ENCODE measurements around the gene HSPA12A.

Gene HSPA12A

DNA sequence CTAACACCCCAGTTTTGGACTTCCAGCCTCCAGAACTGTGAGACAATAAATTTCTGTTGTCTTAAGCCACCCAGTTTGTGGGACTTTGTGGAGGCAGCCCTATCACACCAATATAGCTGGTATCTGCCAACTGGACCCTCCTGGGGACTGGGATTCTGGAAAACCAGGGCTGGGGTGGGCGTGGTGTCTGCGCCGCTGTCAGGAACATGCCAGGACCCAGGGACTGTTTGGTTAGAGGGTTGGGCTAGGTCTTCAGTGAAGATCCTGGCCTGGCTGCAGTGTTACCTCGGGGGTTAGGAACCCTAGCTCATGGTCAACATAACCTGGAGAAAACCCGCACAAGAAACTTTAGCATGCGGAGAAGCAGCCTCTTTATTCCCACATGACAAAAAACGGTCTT lies 79.0 kb downstream of the HSPA12A start:
- DNase-seq = no peak

- DNase-seq = no peak
Observed at GRCh38 chr10:116660860-116661259, 81.5 kb downstream of the HSPA12A start.

- DNase-seq = no peak
Observed at GRCh38 chr10:116659049-116659670, 83.2 kb downstream of the HSPA12A start.

DNA sequence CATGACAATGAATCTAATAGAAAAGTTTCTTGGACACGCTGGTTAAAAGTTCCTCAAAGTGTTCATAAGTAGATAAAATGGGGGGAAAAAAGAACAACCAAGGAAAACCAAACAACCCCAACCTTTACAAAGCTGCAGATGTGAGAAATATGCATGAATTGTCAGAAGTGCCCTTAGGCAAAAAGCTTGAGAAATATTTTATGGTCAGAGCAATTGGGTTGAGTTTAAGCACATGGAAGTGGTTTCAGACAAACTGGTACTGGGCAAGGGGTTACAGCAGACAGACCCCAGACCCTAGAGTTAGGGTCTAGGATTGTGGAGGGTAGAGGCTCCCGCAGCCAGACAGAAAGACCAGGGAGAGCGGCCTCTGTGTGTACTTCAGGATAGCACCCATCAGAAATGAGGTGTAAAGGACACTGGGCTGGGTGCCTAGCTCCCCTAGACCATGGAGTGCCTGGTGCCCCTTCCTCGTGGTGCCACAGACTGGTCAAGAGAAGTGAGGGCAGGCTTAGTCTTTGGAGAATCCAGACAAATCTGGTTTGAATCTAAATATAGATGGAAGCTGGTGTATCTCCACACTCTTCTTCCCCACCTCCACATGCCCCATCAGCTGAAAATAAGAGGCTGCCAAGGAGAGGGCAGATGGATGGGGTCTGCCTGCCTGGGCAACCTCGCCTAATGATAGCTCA lies 84.4 kb downstream of the HSPA12A start:
- DNase-seq = no peak

DNA sequence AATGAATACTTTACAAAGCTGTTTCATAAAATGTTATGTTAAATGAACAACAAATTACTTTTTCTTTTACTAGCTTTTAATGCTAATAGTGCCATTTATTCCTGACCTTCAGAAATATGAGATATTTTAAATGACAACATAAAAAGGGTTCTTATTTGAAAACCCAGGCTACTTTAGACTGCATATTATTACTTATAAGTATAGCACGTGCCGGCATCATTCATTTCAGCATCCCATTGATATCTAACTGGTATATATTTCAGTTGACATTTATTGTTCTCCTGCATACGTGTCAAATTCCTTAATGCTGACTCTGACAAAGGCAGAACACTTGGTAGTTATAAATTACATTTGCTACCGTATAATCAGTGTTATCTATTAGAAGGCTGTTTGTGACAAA lies 86.3 kb downstream of the HSPA12A start:
- DNase-seq = no peak

GRCh38 chr10:116655568-116655967 lies 86.8 kb downstream of the HSPA12A start:
- DNase-seq = no peak

- no peak for DNase-seq
Observed at GRCh38 chr10:116654816-116655215, 87.5 kb downstream of the HSPA12A start.

DNA sequence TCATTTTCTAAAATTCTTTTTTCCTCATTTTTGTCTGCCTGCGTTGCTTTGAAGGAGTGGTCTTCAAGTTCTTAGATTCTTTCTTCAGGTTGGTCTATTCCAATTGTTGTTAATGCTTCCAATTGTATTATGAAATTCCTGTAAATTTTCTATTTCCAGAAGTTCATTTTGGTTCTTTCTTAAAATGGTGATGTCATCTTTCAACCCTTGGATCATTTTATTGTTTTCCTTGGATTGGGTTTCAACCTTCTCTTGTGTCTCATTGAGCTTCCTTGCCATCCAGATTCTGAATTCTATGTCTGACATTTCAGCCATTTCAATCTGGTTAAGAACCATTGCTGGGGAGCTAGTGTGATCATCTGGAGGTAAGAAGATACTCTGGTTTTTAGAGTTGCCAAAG lies 88.5 kb downstream of the HSPA12A start:
- no peak for DNase-seq

DNA sequence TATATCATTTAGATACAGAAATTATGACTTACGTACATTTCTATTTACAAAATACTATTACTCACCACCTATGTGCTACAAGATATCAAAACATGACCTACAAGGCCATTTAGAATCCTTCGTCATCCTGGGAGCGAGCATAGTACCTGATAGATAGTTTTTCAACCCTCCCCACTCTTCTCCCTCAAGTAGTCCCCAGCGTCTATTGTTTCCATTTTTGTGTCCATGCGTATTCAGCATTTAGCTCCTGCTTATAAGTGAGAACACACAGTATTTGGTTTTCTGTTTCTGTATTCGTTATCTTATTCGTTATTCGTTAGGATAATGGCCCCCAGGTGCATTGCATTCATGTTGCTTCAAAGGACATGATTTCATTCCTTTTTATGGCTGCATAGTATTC lies 93.5 kb downstream of the HSPA12A start:
- no peak for DNase-seq

GRCh38 chr10:116646502-116646901 lies 95.9 kb downstream of the HSPA12A start:
- DNase-seq = no peak

GRCh38 chr10:116637830-116638229 lies 104.5 kb downstream of the HSPA12A start:
- no peak for DNase-seq

GRCh38 chr10:116636976-116637375 lies 105.4 kb downstream of the HSPA12A start:
- DNase-seq = no peak

- no peak for DNase-seq
Observed at GRCh38 chr10:116636385-116636784, 106.0 kb downstream of the HSPA12A start.

GRCh38 chr10:116634126-116634975 lies 108.0 kb downstream of the HSPA12A start:
- no peak for DNase-seq

DNA sequence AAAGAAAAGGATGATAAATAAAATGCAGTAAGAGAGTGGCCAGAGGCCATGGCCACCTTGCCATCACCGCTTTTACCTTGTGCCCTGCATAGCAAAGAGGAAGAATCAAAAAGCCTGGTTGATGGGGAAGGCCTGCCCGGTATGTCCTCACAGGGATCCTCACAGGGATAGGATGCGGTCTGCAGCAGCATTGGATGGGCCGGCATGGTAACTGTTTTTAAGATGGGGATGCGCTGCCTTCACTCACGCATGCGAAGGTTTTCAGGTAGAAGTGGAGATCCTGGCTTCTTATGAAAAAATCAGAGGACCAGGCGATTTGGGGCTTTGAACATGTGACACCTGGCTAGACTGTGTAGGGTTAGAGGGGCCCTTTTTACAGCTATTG lies 109.2 kb downstream of the HSPA12A start:
- DNase-seq = no peak

- DNase-seq = no peak
Observed at GRCh38 chr10:116632596-116633215, 109.7 kb downstream of the HSPA12A start.

- no peak for DNase-seq
Observed at GRCh38 chr10:116631871-116632295, 110.5 kb downstream of the HSPA12A start.

- no peak for DNase-seq
Observed at GRCh38 chr10:116630020-116630419, 112.3 kb downstream of the HSPA12A start.

DNA sequence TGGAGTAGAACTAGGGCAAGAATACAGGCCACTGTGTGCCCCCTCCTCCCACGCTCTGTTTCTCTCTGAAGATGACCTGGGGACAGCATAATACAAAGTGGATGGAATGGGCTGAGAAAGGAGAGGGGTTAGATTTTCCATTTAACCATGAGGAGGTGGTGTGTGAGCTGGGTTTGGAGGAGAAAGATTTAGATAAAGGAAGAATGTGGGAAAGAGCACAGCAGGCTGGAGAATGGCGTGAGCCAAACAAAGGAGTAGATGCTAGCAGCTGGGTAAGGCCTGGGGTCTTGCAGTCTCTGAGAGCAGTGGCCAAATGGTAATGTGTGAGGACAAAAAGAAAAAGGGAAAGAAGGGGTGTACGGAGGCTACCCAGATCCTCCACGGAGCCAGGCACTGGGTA lies 113.0 kb downstream of the HSPA12A start:
- no peak for DNase-seq

DNA sequence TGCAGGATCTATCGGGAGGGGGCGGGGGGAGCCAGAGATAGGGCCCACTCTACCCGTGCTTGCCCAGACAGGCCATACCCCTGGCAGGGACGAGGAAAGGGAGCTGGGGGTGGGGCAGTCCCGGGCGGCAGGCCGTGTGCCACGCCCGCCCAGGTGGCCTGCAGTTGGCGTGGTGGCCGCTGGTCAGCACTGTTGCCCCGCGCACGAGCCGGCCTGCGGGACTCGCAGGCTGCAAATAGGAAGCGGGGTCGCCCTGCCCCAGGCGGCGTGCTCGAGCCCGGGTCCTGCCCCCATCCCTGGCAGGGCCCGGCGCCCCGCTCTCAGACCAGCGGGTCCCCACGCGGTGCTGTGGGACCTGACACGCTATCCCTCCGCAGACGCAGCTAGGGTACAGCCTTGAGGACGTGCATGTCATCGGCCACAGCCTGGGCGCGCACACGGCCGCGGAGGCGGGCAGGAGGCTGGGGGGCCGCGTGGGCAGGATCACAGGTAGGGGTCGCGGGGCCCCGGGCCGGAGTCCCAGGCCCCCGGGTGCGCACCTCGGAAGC lies 114.9 kb downstream of the HSPA12A start:
- no peak for DNase-seq

DNA sequence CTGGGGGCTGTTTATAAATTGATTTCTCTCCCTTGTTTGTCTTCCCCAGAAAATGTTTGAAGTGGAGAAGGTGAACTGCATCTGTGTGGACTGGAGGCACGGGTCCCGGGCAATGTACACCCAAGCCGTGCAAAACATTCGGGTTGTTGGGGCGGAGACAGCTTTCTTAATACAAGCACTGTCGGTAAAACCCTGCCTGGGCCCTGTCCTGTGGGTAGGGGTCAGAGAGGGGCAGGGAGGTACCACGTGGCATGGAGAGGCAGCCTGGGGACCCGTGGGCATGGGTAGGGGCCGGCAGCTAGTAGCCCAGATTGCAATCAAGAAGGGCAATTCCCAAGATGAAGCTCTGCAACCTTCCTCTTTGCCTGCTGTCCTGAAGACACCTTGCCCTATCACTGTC lies 115.6 kb downstream of the HSPA12A start:
- no peak for DNase-seq

- DNase-seq = no peak
Observed at GRCh38 chr10:116625845-116626244, 116.5 kb downstream of the HSPA12A start.

Measured in CD4-positive, alpha-beta T cell treated with Interleukin-17A for 4 hours (primary cell).